Left lung (tissue), 10 donors: ENCODE results near the gene CTNNA1. TPM values are rescaled to one million over a fixed set of nuclear protein-coding genes. Genes with fewer than 3 reads are reported as not detected.

Experiments used
- ATAC-seq: fragments of 200-7000 bp; cut with Tn5 transposase; one replicate; pipeline ENCODE4 v1.9.1; 2020; ENCODE audit warnings: moderate library complexity
- DNase-seq, 4 donors: peaks; one replicate each; pipeline ENCODE4 v3.0.0-alpha.2; 2013 to 2020
- H3K27ac ChIP-seq, 2 donors: fragments of 200-600 bp; sonication (generic) in 1 of 2; one replicate each; pipeline versions ENCODE4 v1.5.0 to v1.8.0; 2020 to 2021
- H3K27me3 ChIP-seq, 2 donors: fragments of 200-600 bp; sonication (generic) in 1 of 2; one replicate each; pipeline versions ENCODE4 v1.5.0 to v1.8.0; 2020 to 2021
- H3K36me3 ChIP-seq, 2 donors: fragments of 200-600 bp; sonication (generic) in 1 of 2; one replicate each; pipeline versions ENCODE4 v1.5.0 to v1.8.0; 2020 to 2021
- H3K4me1 ChIP-seq, 2 donors: fragments of 200-600 bp; one replicate each; pipeline ENCODE4 v1.8.0; 2021
- H3K4me3 ChIP-seq, 2 donors: fragments of 200-600 bp; sonication (generic) in 1 of 2; one replicate each; pipeline versions ENCODE4 v1.5.0 to v1.8.0; 2020 to 2021; ENCODE audit warnings: mild to moderate bottlenecking in 1 of 2
- H3K9me3 ChIP-seq, 2 donors: fragments of 200-600 bp; sonication (generic) in 1 of 2; one replicate each; pipeline versions ENCODE4 v1.5.0 to v1.8.0; 2020 to 2021
- CTCF ChIP-seq, 2 donors: fragments of 200-600 bp; sonication (generic) in 1 of 2; IDR thresholded peaks; one replicate each; pipeline versions ENCODE4 v1.5.0 to v1.8.0; 2021; ENCODE audit warnings: antibody characterized with exemption in 2 of 2
- intact Hi-C, 2 donors: fragments of 100-400 bp; cut with DNase I; formaldehyde crosslinking; loops; one replicate each; pipeline versions ENCODE4 v1.11.2 to v1.14.2; 2022
- polyA plus RNA-seq, 6 donors: library from polyadenylated mRNA; unstranded; fragments of 120-200 nt; gene quantifications; one replicate each; pipeline ENCODE4 v1.2.1, GENCODE V29; 2013; ENCODE audit not compliant: insufficient read length in 6 of 6
- total RNA-seq, 2 donors: library from RNA; stranded (reverse); fragmentation: NEBNext Ultra II Directional; extraction: Animal tissue kit (Norgen Biotek cat#: 25700); gene quantifications; one replicate each; pipeline ENCODE4 v1.2.1, GENCODE V29; 2021
- donor health status: DM: no; HTN: yes; CAD: no.
- donor health status: DM: no; HTN: no; CAD: no.

Gene CTNNA1
- total and polyA plus RNA-seq, 8 donors = 309 to 443 (median 366) TPM

DNA sequence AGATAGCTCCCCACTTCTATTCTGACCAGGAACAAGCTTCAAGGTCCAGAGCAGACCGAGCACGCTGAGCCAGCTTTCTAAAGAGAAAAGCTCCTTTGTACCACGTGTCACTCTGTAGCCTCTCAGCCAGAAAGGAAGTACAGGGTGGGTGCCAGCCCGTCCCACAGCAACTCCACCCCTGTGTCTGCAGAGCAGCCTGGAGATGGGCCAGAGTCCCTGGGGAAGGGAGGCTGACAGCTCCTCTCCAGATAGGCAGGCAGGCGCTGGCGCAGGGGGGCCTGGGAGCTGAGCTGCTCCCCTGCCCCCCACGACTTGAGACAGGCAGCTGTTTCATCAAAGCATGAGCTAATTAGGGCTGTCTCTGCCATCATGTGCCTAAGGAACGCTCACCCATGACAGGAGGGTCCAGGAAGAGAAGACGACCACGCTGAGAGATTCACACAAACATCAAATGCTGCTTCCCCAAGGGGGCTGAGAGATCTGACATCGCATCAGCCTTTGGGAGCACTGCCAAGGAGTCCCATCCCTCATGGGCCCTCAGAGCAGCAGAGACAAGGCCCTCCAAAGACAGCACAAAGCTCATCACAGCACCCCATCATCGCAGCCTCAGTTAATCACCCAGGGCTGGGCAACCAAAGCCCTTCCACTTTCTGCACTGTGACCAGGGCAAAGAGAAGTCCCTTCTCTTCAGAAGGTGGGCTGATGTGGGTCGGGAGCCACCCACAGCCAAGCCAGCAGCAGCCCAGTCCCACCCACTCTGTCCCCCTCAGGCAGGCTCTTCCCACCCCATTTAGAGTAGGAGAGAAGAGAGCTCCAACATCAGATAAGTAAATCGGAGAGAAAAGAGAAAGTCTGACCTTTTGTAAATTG is 200.4 kb downstream of the CTNNA1 start:
- Histone ChIP-seq H3K9me3 (no peaks in the 10 kb centered on the region), H3K4me1 (peaks cover 22 to 27% of the 10 kb centered on the region in 2 donors), H3K36me3 (no peaks in the 10 kb centered on the region), H3K27me3 (no peaks in the 10 kb centered on the region), H3K4me3 (no peak overlapping the region), H3K27ac (peak overlapping the region; percentile 40 to 63)
- intact Hi-C loops = no loop called here
- DNase-seq = peak; percentile 77 to 95 (median 90)
- no peak for TF ChIP-seq CTCF (IDR thresholded peaks at IDR 0.05)
- peak; percentile 85 for ATAC-seq

- Histone ChIP-seq H3K9me3 (no peaks in the 10 kb centered on the region), H3K4me1 (peaks cover 22 to 27% of the 10 kb centered on the region in 2 donors), H3K36me3 (no peaks in the 10 kb centered on the region), H3K27me3 (no peaks in the 10 kb centered on the region), H3K4me3 (no peak overlapping the region), H3K27ac (peak overlapping the region; percentile 20 to 40)
- ATAC-seq (no peak), DNase-seq (peak in 1 of 4 donors; percentile 17)
- TF ChIP-seq CTCF (IDR thresholded peaks at IDR 0.05) = no peak
- intact Hi-C loops = no loop called here
Observed at GRCh38 chr5:138954257-138955012, 201.2 kb downstream of the CTNNA1 start.

DNA sequence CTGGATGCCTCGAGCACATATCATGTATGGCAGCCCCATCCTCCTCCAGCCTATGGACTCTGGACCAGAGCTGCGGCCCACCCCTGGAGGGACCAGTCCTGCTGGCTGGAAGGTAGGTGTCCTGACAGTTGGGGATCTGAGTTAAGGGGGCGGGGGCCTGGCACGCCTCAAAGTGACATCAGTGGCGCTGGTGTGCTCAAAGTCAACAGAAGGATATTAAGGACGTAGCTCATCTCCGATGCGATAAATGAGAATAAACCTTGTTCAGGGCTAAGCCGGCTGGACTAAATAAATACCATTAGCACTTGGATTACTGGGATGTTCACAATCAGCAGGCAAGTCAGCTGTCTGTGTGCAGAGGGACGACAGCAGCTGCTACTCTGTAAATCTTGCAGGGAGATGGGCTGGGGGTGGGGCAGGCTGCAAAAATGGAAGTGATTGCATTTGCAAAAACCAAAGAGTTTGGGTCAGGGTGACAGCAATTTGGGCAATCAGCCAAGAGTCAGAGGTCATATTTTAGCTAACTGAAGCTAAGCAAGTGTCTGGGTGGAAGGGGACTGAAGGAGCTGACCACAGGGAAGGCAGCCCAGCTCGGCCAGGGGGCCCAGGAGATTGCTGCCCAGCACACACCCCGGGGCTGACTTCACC is 201.9 kb downstream of the CTNNA1 start:
- ATAC-seq = no peak
- no peak for TF ChIP-seq CTCF (IDR thresholded peaks at IDR 0.05)
- intact Hi-C loops = no loop called here
- Histone ChIP-seq H3K4me3 (no peak overlapping the region), H3K27ac (no peak overlapping the region), H3K9me3 (no peaks in the 10 kb centered on the region), H3K36me3 (no peaks in the 10 kb centered on the region), H3K4me1 (peaks cover 22 to 27% of the 10 kb centered on the region in 2 donors), H3K27me3 (no peaks in the 10 kb centered on the region)
- peak in 3 of 4 donors; percentile 53 to 83 (median 71) for DNase-seq

- ATAC-seq (no peak), DNase-seq (peak in 1 of 4 donors; percentile 3)
- H3K4me1 ChIP-seq = peaks cover 19 to 27% of the 10 kb centered on the region in 2 donors
- no peaks in the 10 kb centered on the region for H3K36me3 ChIP-seq
- no peak overlapping the region for H3K4me3 ChIP-seq
- intact Hi-C loops = no loop called here
- H3K27ac ChIP-seq = no peak overlapping the region
- H3K27me3 ChIP-seq = no peaks in the 10 kb centered on the region
- no peak for TF ChIP-seq CTCF (IDR thresholded peaks at IDR 0.05)
- no peaks in the 10 kb centered on the region for H3K9me3 ChIP-seq
Observed at GRCh38 chr5:138955671-138956295, 202.6 kb downstream of the CTNNA1 start.
